ENCODE results near the gene ANK3. TPM values are rescaled to one million over a fixed set of nuclear protein-coding genes. Genes with fewer than 3 reads are reported as not detected.

ANK3 gene
- total and polyA plus RNA-seq, 7 donors, result 11.6 to 170 (median 94.2) TPM

GRCh38 chr10:60352105-60352504, 37.6 kb downstream of the ANK3 start:
- H3K4me3 ChIP-seq, result no peak overlapping the region
- intact Hi-C loops (cut with DNase I), result no loop called here
- H3K4me1 ChIP-seq, result no peaks in the 10 kb centered on the region
- no peaks in the 10 kb centered on the region for H3K9me3 ChIP-seq
- ATAC-seq (no peak), DNase-seq (no peak)
- WGBS, 3 donors, result 84 to 92% (median 91%) methylated on average over 5 of the region's 5 CpGs
- no peaks in the 10 kb centered on the region for H3K27me3 ChIP-seq (ENCODE audit: insufficient read depth in 3 of 3, low read length in 2 of 3)
- no peak overlapping the region for H3K27ac ChIP-seq
- H3K36me3 ChIP-seq (ENCODE audit: insufficient read depth in 1 of 2, low read depth in 1 of 2), result no peaks in the 10 kb centered on the region
- TF ChIP-seq CTCF (IDR thresholded peaks at IDR 0.05), result no peak

- intact Hi-C loops (cut with DNase I), result no loop called here
- Histone ChIP-seq H3K36me3 (ENCODE audit: insufficient read depth in 1 of 2, low read depth in 1 of 2) (no peaks in the 10 kb centered on the region), H3K27me3 (ENCODE audit: insufficient read depth in 3 of 3, low read length in 2 of 3) (no peaks in the 10 kb centered on the region), H3K4me1 (no peaks in the 10 kb centered on the region), H3K9me3 (no peaks in the 10 kb centered on the region), H3K4me3 (no peak overlapping the region), H3K27ac (no peak overlapping the region)
- TF ChIP-seq CTCF (IDR thresholded peaks at IDR 0.05), result no peak
- ATAC-seq (no peak), DNase-seq (no peak)
- WGBS, 3 donors, result 56 to 77% (median 62%) methylated on average over 4 of the region's 4 CpGs
Observed at GRCh38 chr10:60351191-60351853, 38.4 kb downstream of the ANK3 start.

- no peaks in the 10 kb centered on the region for H3K9me3 ChIP-seq
- DNase-seq, result no peak
- no peak for ATAC-seq
- intact Hi-C loops (cut with DNase I), result no loop called here
- H3K4me3 ChIP-seq, result no peak overlapping the region
- H3K27me3 ChIP-seq (ENCODE audit: insufficient read depth in 3 of 3, low read length in 2 of 3), result no peaks in the 10 kb centered on the region
- no peak for TF ChIP-seq CTCF (IDR thresholded peaks at IDR 0.05)
- H3K4me1 ChIP-seq, result no peaks in the 10 kb centered on the region
- WGBS, 3 donors, result 56 to 61% (median 61%) methylated on average over 2 of the region's 2 CpGs
- H3K36me3 ChIP-seq (ENCODE audit: insufficient read depth in 1 of 2, low read depth in 1 of 2), result no peaks in the 10 kb centered on the region
- H3K27ac ChIP-seq, result no peak overlapping the region
Observed at GRCh38 chr10:60350400-60350799, 39.3 kb downstream of the ANK3 start.

- no peak overlapping the region for H3K4me3 ChIP-seq
- no peaks in the 10 kb centered on the region for H3K9me3 ChIP-seq
- DNase-seq, result no peak
- no peak for ATAC-seq
- H3K27me3 ChIP-seq (ENCODE audit: insufficient read depth in 3 of 3, low read length in 2 of 3), result no peaks in the 10 kb centered on the region
- TF ChIP-seq CTCF (IDR thresholded peaks at IDR 0.05), result no peak
- 62 to 75% (median 67%) methylated on average over 2 of the region's 2 CpGs for WGBS, 3 donors
- no peaks in the 10 kb centered on the region for H3K4me1 ChIP-seq
- intact Hi-C loops (cut with DNase I), result no loop called here
- no peaks in the 10 kb centered on the region for H3K36me3 ChIP-seq (ENCODE audit: insufficient read depth in 1 of 2, low read depth in 1 of 2)
- no peak overlapping the region for H3K27ac ChIP-seq
Observed at GRCh38 chr10:60349426-60349825, 40.2 kb downstream of the ANK3 start.

DNA sequence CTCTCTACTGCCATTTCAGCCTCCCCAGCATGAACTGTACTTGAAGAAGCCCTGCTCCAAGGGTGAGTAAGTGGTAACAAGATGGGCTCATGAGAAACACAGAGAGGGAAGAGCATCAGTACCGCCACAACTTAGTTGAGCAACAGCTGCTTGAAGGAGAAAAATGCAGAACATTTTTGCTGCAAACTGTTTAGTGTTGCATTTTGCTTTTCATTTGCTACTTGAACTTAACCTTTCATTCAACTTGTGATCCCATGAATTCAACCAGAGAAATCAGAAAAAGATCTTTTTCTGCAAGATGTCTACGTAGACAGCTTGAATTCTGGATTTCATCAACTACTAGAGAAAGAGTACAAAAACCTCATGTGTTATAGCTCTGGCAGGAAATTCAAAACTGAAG, 40.7 kb downstream of the ANK3 start:
- H3K27ac ChIP-seq, result no peak overlapping the region
- intact Hi-C loops (cut with DNase I), result no loop called here
- ATAC-seq (no peak), DNase-seq (no peak)
- no peaks in the 10 kb centered on the region for H3K36me3 ChIP-seq (ENCODE audit: insufficient read depth in 1 of 2, low read depth in 1 of 2)
- H3K4me1 ChIP-seq, result no peaks in the 10 kb centered on the region
- H3K27me3 ChIP-seq (ENCODE audit: insufficient read depth in 3 of 3, low read length in 2 of 3), result no peaks in the 10 kb centered on the region
- H3K9me3 ChIP-seq, result no peaks in the 10 kb centered on the region
- no peak for TF ChIP-seq CTCF (IDR thresholded peaks at IDR 0.05)
- 75 to 90% (median 82%) methylated on average over 2 of the region's 2 CpGs for WGBS, 3 donors
- H3K4me3 ChIP-seq, result no peak overlapping the region

Data from psoas muscle (tissue), 8 donors.